NCI-H1048 (cell line): ENCODE results near the gene GP5.

ENCODE experiments used
- DNase-seq: peaks from one replicate; lab custom pipeline; 2025; lab: John Stamatoyannopoulos, UW

The GP5 gene

GRCh38 chr3:194397757-194398312, 1.2 kb downstream of the GP5 start:
- DNase-seq = no peak

DNA sequence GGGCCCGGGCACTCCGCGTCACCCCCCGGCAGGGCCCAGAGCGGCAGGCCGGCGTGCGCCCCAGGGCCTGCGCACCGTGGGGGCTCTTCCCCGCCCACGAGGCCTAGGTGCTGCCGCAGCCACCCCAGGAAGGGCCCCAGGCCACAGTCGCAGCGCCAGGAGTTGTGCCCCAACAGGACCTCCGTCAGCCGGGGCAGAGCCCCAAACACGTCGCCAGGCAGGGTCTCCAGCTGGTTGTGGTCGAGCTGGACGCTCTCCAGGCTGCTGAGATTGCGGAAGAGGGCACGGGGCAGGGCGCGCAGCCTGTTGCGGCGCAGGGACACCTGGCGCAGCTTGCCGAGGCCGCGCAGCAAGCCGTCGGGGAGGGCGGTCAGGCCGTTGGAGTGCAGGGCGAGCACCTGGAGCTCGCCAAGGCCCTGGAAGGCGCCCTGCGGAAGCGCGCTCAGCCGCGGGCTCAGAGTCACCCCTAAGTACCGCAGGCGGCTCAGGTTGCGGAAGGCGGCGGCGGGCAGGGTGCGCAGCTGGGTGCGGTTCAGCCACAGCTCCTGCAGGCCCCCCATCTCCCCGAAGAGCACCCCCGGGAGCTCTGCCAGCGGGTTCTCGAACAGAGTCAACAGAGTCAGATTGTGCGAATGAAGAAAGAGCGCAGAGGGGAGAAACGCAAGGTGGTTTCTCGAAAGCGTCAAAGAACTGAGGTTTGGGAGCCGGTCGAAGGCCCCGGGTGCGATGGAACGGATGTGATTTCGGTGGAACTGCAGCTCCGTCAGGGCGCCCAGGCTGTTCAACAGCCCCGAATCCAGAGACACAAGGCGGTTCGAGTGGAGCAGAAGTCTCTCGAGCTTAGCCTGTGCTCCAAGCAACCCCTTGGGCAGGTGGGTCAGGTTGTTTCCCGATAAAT, 2.0 kb downstream of the GP5 start:
- no peak for DNase-seq

GRCh38 chr3:194396539-194396858, 2.6 kb downstream of the GP5 start:
- DNase-seq = no peak

DNA sequence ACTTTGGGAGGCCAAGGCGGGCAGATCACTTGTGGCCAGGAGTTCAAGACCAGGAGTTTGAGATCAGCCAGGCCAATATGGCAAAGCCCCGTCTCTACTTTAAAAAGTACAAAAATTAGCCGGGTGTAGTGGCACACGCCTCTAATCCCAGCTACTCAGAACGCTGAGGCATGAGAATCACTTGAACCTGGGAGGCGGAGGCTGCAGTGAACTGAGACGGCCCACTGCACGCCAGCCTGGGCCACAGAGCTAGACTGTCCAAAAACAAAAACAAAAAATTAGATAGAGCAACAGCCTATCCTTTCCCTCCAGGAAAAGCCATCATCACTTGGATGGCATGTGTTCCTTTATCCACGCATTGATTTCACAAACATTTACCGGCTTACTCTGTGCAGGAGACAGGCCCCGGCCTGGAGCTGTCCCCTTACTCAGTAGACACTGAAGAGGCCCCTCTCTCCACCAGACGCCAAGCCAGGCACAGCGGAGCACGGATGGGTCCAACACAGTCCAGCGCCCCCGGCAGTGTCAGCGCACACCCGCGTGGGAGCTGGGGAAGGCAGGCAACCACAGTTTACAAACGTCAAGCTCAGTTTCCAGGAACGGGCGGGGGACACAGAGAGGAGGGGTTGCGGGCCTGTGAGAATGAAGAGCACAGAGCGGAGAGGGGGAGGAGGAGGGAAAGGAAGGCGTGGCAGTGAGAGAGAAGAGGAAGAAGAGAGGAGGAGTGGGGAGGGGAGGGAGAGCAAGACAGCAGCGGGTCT, 3.1 kb downstream of the GP5 start:
- no peak for DNase-seq

DNA sequence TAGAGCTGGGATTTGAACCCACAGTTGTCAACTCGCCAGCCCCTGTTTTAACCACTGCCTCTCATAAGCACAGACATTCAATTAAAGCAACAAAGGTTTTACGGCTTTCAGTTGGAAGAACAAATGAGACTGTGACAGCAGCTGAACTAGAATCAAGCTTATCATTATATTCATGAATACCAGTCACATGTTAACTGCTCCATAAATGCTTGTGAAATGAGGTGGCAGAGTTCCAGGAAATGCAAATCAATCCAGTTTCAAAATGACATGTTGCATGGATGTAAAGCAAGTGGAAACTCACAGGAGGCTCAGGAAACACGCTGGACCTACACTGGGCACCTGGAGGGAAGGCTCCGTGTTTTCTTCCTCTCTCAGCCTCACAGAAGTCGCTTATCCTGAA, 3.9 kb downstream of the GP5 start:
- DNase-seq = peak; percentile 56

- no peak for DNase-seq
Measured at GRCh38 chr3:194392576-194392975, 6.5 kb downstream of the GP5 start.

DNA sequence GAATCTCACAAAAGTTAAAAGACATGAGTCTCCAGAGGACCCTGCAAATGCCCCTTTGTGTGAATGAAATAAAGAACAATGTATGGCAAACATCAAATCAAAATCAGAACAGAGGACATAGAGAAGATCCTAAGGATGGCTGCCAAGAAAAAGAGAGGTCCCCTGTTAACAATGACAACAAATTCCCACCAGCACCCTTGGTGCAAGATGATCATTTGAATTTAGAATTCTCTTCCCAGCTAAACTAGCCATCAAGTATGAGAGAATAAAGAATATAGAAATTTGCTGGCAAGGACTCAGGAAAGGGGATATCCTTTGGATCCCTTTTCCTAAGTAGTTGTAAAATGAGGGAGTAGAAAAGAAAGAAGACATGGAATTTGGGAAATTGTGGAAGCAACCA, 8.2 kb downstream of the GP5 start:
- DNase-seq = no peak

DNA sequence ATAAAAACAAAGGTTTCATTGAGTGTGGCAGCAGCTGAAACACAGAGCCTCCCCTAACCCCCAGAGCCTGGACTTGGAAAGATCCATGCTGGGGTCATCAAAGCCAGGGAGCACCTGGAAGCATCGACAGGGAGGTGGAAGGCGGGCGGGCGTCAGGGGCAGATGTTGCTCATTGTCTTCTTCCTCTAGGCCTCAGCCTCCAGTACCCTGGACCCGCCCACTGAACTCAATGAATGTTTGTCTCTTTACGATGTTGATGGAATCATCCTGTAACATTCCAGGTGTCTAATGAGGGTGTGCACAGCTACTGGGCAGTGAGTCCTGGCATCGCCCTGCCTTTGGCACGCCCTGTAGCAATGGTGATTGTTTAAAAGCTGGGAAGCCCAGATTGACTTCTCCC, 9.8 kb downstream of the GP5 start:
- DNase-seq = no peak

GRCh38 chr3:194387926-194388418, 11.1 kb downstream of the GP5 start:
- no peak for DNase-seq

DNA sequence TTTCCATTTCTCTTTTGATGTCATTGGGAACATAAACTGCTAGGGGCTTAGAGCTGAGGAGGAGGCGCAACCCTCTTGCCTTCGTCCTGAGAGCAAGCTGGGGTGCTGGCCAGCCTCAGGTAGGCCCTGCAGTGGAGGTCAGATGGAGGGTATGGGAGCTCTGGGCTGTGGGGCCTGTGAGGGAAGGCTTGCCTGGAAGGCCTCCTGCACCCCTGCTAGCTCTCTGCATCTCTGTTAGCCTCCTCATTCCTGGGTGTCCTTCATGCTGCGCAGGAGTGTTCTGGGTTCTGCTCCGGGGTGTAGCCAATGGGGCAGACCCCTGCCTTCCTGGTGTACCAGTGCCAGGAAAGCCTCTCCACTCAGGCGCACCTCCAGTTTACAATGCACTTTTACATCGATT, 11.8 kb downstream of the GP5 start:
- no peak for DNase-seq

DNA sequence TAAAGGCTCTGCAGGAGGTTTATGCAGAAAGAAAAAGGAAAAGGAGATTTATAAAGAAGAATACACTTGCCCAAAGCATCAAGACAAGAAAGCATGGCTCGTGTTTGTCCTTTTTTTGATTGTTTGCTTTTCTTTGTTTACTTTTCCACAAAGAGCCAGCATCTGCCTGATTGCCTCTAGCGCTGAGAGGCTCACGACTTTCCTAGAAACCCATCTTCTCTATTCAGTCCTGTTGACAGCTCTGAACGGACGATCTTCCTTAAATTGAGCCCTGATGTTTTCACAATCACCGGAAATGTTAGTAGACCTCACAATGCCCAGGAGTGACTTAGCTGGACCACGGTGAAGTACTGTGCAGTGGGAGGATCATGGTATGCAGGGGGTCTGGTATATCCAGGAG, 12.4 kb downstream of the GP5 start:
- DNase-seq = no peak

GRCh38 chr3:194386066-194386465, 13.0 kb downstream of the GP5 start:
- DNase-seq = no peak

DNA sequence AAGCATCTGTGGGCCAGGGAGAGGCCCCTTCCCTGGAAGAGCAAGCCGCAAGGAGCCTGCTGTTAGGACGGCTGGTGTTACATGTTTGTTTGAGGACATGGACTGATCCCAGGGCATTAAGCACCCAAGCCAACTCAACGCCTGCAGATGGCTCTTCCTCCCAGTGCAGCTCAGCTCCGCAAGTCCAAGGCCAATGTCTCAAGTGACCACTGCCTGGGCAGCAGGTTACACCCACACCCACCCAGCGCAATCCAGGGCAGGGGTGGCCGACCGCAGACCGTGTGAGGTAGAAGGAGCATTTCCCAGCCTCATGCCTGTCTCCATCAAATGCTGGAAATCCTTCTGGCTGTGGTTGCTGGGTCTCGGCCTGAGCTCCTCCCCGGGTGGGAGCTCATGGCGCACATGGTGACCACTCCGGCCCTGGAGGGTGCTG, 14.5 kb downstream of the GP5 start:
- DNase-seq = no peak

DNA sequence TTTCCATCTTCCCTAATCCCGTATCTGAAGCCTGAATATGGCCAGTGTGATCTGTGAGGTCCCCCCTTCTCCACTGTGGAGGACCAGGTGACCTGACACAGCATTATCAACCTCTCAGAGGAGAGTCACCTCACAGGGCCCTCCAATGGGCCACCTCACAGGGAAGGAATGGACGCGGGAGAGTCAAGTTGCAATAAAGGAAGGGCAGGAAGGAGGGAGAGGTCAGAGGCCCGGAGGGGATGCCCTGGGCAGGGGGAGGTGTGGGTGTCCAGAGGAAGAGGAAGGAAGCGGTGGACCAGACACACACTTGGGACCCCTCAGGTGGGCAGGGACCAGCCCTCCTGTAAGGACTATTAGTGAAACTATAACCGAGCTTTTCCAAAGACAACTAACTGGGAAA, 14.9 kb downstream of the GP5 start:
- DNase-seq = no peak

GRCh38 chr3:194383276-194383940, 15.7 kb downstream of the GP5 start:
- DNase-seq = no peak

GRCh38 chr3:194382892-194383223, 16.2 kb downstream of the GP5 start:
- no peak for DNase-seq

DNA sequence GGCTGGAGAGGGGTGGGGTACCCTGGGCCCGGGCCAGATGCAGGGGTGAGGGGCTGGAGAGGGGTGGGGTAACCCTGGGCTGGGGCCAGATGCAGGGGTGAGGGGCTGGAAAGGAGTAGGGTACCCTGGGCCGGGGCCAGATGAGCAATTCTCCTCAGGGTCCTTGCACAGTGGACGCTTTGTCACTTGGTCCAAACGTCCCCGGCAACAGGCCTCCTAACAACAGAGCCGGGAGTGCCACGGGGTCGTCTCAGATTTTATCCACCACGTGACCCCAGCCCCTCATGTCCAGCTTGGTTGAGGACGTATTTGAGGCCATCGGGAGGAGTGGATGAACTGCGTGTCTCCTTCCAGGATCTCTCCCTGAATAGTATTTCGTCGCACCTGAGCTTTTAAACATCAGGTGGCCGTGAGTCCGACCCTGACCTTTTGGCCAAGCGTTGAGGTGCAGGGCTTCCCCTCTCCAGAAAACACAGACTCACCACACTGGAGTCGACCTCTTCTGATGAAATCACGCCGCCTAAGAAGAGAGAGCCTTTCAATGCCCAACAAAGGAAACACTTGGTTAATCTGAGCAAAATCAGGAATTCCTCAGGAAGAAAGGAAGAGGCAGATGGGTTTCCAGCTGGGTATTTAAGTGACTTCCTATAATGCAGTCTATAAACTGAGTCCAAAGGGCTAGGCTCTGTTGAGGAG, 16.7 kb downstream of the GP5 start:
- DNase-seq = no peak

DNA sequence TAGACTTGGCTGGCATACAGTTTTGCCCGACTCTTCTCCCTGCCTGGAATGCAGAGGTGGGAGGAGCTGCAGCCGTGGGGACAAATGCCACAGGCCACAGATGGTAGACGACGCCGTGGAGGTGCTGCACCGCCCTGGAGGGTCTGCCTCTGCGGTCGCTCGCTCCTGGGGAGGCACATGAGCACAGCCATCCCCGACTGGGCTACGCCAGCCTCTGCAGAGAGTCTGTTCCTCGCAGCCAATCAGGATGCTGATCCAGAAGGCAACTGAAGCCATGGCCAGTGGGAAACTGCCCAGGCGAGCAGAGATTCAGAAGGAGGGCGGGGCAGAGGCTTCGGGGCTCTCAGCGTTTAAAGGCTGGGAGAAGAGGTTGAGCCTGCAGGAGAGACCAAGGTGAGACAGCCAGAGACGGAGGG, 17.6 kb downstream of the GP5 start:
- DNase-seq = no peak

GRCh38 chr3:194380326-194380725, 18.7 kb downstream of the GP5 start:
- no peak for DNase-seq

GRCh38 chr3:194379651-194380050, 19.4 kb downstream of the GP5 start:
- DNase-seq = no peak

- DNase-seq = no peak
Measured at GRCh38 chr3:194379231-194379630, 19.8 kb downstream of the GP5 start.

DNA sequence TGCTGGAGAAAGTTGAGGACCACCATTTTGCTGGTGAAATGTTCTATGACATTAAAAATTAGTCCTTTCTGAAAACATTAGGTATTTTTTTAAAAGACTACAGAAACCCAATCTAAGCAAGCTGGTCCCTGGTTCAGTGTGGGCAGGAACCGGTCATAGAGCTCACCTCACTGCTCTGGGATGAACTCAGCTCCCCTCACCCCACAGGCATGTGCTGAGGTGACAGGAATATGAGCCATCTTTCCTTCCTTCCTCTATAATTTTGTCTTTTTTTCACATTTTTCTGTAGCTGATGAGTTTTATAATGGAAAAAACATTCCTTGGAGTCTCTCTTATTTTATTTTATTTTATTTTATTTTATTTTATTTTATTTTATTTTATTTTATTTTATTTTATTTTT, 21.4 kb downstream of the GP5 start:
- no peak for DNase-seq
